Erythroblast (primary cell): ENCODE data around the gene CEP85L.

Experiments
- GATA1 ChIP-seq: IDR thresholded peaks from 2 replicates; pipeline ENCODE4 v1.6.1; 2011; ENCODE audit warnings: low read depth, mild to moderate bottlenecking, control low read depth, low read length, moderate library complexity
- POLR2A ChIP-seq: IDR thresholded peaks from 2 replicates; pipeline ENCODE4 v1.6.1; 2011; ENCODE audit warnings: mild to moderate bottlenecking, low read length

GRCh38 chr6:118693562-118693961 lies 42.2 kb upstream of the CEP85L start:
- TF ChIP-seq POLR2A (no peak), GATA1 (no peak)
